HG02943 (cell line): ENCODE measurements around the gene ALDOA.
"Not testable (repeated sequence)": the region's sequence is repeated elsewhere in the genome, so short reads cannot be mapped to it uniquely, and the experiment has no call there.

Source experiments
- ATAC-seq: cut with Tn5 transposase; IDR thresholded peaks from one replicate; pipeline ENCODE4 v1.9.1; 2021; ENCODE audit warnings: mild to moderate bottlenecking, low read depth, moderate library complexity; ENCODE audit not compliant: unreplicated experiment

ALDOA gene

GRCh38 chr16:30040690-30041089 lies 24.9 kb upstream of the ALDOA start:
- not testable (repeated sequence) for ATAC-seq

GRCh38 chr16:30041841-30042240 lies 23.7 kb upstream of the ALDOA start:
- no peak for ATAC-seq

GRCh38 chr16:30046178-30046577 lies 19.4 kb upstream of the ALDOA start:
- ATAC-seq = no peak

GRCh38 chr16:30046588-30046987 lies 19.0 kb upstream of the ALDOA start:
- no peak for ATAC-seq

GRCh38 chr16:30049871-30050270 lies 15.7 kb upstream of the ALDOA start:
- ATAC-seq = no peak

GRCh38 chr16:30051518-30051917 lies 14.0 kb upstream of the ALDOA start:
- ATAC-seq = no peak

- ATAC-seq = no peak
Measured at GRCh38 chr16:30052671-30053372, 12.7 kb upstream of the ALDOA start.

- ATAC-seq = no peak
Measured at GRCh38 chr16:30053376-30054015, 12.1 kb upstream of the ALDOA start.

- no peak for ATAC-seq
Measured at GRCh38 chr16:30054451-30054850, 11.1 kb upstream of the ALDOA start.

- ATAC-seq = no peak
Measured at GRCh38 chr16:30054959-30055553, 10.5 kb upstream of the ALDOA start.

GRCh38 chr16:30060346-30060745 lies 5.2 kb upstream of the ALDOA start:
- no peak for ATAC-seq

- ATAC-seq = no peak
Measured at GRCh38 chr16:30060836-30061554, 4.6 kb upstream of the ALDOA start.

GRCh38 chr16:30063278-30063892 lies 2.2 kb upstream of the ALDOA start:
- no peak for ATAC-seq

- no peak for ATAC-seq
Measured at GRCh38 chr16:30063893-30064728, 1.4 kb upstream of the ALDOA start.

GRCh38 chr16:30064729-30065101 lies 845 bp upstream of the ALDOA start:
- no peak for ATAC-seq

- no peak for ATAC-seq
Measured at GRCh38 chr16:30065943-30066760, 592 bp downstream of the ALDOA start.

- no peak for ATAC-seq
Measured at GRCh38 chr16:30066761-30067583, 1.4 kb downstream of the ALDOA start.

GRCh38 chr16:30067584-30067916 lies 2.0 kb downstream of the ALDOA start:
- ATAC-seq = no peak
